ENCODE measurements around the gene RAC3. TPM values are rescaled to one million over a fixed set of nuclear protein-coding genes. Genes with fewer than 3 reads are reported as not detected.

RAC3 gene
- total RNA-seq, 2 donors from 2014 or later, result 6.6 to 7.7 TPM

- H3K4me3 Mint-ChIP-seq, result no peak overlapping the region
- H3K27me3 Mint-ChIP-seq, result no peaks in the 10 kb centered on the region
- ATAC-seq (replicated peaks), result no peak
- H3K27ac Mint-ChIP-seq, result no peak overlapping the region
- no peaks in the 10 kb centered on the region for H3K36me3 Mint-ChIP-seq (ENCODE audit: low read depth)
- H3K9me3 Mint-ChIP-seq, result no peaks in the 10 kb centered on the region
- peaks cover under 1% of the 10 kb centered on the region for H3K4me1 Mint-ChIP-seq
Measured at GRCh38 chr17:81995463-81996231, 35.8 kb upstream of the RAC3 start.

- Mint-ChIP-seq H3K27me3 (no peaks in the 10 kb centered on the region), H3K4me1 (no peaks in the 10 kb centered on the region), H3K27ac (no peak overlapping the region), H3K36me3 (ENCODE audit: low read depth) (no peaks in the 10 kb centered on the region), H3K9me3 (no peaks in the 10 kb centered on the region), H3K4me3 (no peak overlapping the region)
- ATAC-seq (replicated peaks), result no peak
Measured at GRCh38 chr17:81996232-81996756, 35.2 kb upstream of the RAC3 start.

- no peak for ATAC-seq (replicated peaks)
- Mint-ChIP-seq H3K4me1 (no peaks in the 10 kb centered on the region), H3K9me3 (no peaks in the 10 kb centered on the region), H3K36me3 (ENCODE audit: low read depth) (no peaks in the 10 kb centered on the region), H3K27me3 (no peaks in the 10 kb centered on the region), H3K4me3 (no peak overlapping the region), H3K27ac (no peak overlapping the region)
Measured at GRCh38 chr17:81996757-81997441, 34.6 kb upstream of the RAC3 start.

- Mint-ChIP-seq H3K36me3 (ENCODE audit: low read depth) (no peaks in the 10 kb centered on the region), H3K27me3 (no peaks in the 10 kb centered on the region), H3K4me1 (no peaks in the 10 kb centered on the region), H3K4me3 (no peak overlapping the region), H3K9me3 (no peaks in the 10 kb centered on the region), H3K27ac (peak overlapping the region; percentile 75)
- no peak for ATAC-seq (replicated peaks)
Measured at GRCh38 chr17:81998212-81998611, 33.3 kb upstream of the RAC3 start.

- no peaks in the 10 kb centered on the region for H3K9me3 Mint-ChIP-seq
- no peaks in the 10 kb centered on the region for H3K4me1 Mint-ChIP-seq
- H3K27ac Mint-ChIP-seq, result peak overlapping the region; percentile 75
- H3K4me3 Mint-ChIP-seq, result no peak overlapping the region
- H3K27me3 Mint-ChIP-seq, result no peaks in the 10 kb centered on the region
- H3K36me3 Mint-ChIP-seq (ENCODE audit: low read depth), result no peaks in the 10 kb centered on the region
- ATAC-seq (replicated peaks), result no peak
Measured at GRCh38 chr17:81998691-81999438, 32.6 kb upstream of the RAC3 start.

GRCh38 chr17:81999587-81999975 is 31.9 kb upstream of the RAC3 start:
- H3K9me3 Mint-ChIP-seq, result no peaks in the 10 kb centered on the region
- H3K27ac Mint-ChIP-seq, result no peak overlapping the region
- no peaks in the 10 kb centered on the region for H3K27me3 Mint-ChIP-seq
- no peak overlapping the region for H3K4me3 Mint-ChIP-seq
- ATAC-seq (replicated peaks), result no peak
- H3K36me3 Mint-ChIP-seq (ENCODE audit: low read depth), result no peaks in the 10 kb centered on the region
- no peaks in the 10 kb centered on the region for H3K4me1 Mint-ChIP-seq

GRCh38 chr17:81999976-82000802 is 31.3 kb upstream of the RAC3 start:
- ATAC-seq (replicated peaks), result no peak

GRCh38 chr17:82000803-82001570 is 30.5 kb upstream of the RAC3 start:
- no peaks in the 10 kb centered on the region for H3K36me3 Mint-ChIP-seq (ENCODE audit: low read depth)
- no peaks in the 10 kb centered on the region for H3K27me3 Mint-ChIP-seq
- H3K27ac Mint-ChIP-seq, result no peak overlapping the region
- H3K4me1 Mint-ChIP-seq, result no peaks in the 10 kb centered on the region
- H3K4me3 Mint-ChIP-seq, result no peak overlapping the region
- no peaks in the 10 kb centered on the region for H3K9me3 Mint-ChIP-seq
- ATAC-seq (replicated peaks), result no peak

More at GRCh38 chr17:81999976-82000802, 31.3 kb upstream of the RAC3 start:
- Mint-ChIP-seq H3K4me1 (no peaks in the 10 kb centered on the region), H3K36me3 (ENCODE audit: low read depth) (no peaks in the 10 kb centered on the region), H3K9me3 (no peaks in the 10 kb centered on the region), H3K27me3 (no peaks in the 10 kb centered on the region), H3K27ac (no peak overlapping the region), H3K4me3 (no peak overlapping the region)

GRCh38 chr17:82001571-82002056 is 29.9 kb upstream of the RAC3 start:
- Mint-ChIP-seq H3K36me3 (ENCODE audit: low read depth) (no peaks in the 10 kb centered on the region), H3K9me3 (no peaks in the 10 kb centered on the region), H3K27me3 (no peaks in the 10 kb centered on the region), H3K4me1 (no peaks in the 10 kb centered on the region), H3K27ac (no peak overlapping the region), H3K4me3 (no peak overlapping the region)
- no peak for ATAC-seq (replicated peaks)

- Mint-ChIP-seq H3K27ac (peak overlapping the region; percentile 33), H3K36me3 (ENCODE audit: low read depth) (no peaks in the 10 kb centered on the region), H3K9me3 (no peaks in the 10 kb centered on the region), H3K4me3 (peak overlapping the region; percentile 50), H3K4me1 (no peaks in the 10 kb centered on the region), H3K27me3 (no peaks in the 10 kb centered on the region)
- peak; percentile 97 for ATAC-seq (replicated peaks)
Measured at GRCh38 chr17:82003411-82004381, 27.8 kb upstream of the RAC3 start.

GRCh38 chr17:82004517-82005455 is 26.7 kb upstream of the RAC3 start:
- Mint-ChIP-seq H3K4me3 (no peak overlapping the region), H3K4me1 (no peaks in the 10 kb centered on the region), H3K27ac (no peak overlapping the region), H3K27me3 (no peaks in the 10 kb centered on the region), H3K36me3 (ENCODE audit: low read depth) (no peaks in the 10 kb centered on the region), H3K9me3 (no peaks in the 10 kb centered on the region)
- ATAC-seq (replicated peaks), result no peak

Data from activated T-helper 17 cell treated with anti-CD3 and anti-CD28 coated beads, Interleukin-2, amount 50 U/mL, for 72 hours (primary cell).